8988T (cell line): ENCODE data around the gene FOLH1.
"Not testable (repeated sequence)": the region's sequence is repeated elsewhere in the genome, so short reads cannot be mapped to it uniquely, and the experiment has no call there.

Experiments
- DNase-seq: peaks from one replicate; pipeline ENCODE4 v3.0.0; 2011

Gene FOLH1

GRCh38 chr11:49208006-49208721 is at the start of gene FOLH1:
FOLH1 (minus strand) TSS chr11:49208602; CDS start chr11:49208409, 193 bp downstream.
- DNase-seq: no peak

GRCh38 chr11:49255148-49255547 is 46.7 kb upstream of the FOLH1 start:
- DNase-seq: not testable (repeated sequence)

GRCh38 chr11:49251212-49251611 is 42.8 kb upstream of the FOLH1 start:
- DNase-seq: not testable (repeated sequence)

GRCh38 chr11:49250398-49251115 is 42.2 kb upstream of the FOLH1 start:
- not testable (repeated sequence) for DNase-seq

- not testable (repeated sequence) for DNase-seq
These were observed 41.0 kb upstream of the FOLH1 start for GRCh38 chr11:49249363-49249762.

- not testable (repeated sequence) for DNase-seq
These were observed 25.3 kb upstream of the FOLH1 start for GRCh38 chr11:49233685-49234084.

- DNase-seq: not testable (repeated sequence)
These were observed 24.6 kb upstream of the FOLH1 start for GRCh38 chr11:49233019-49233418.

GRCh38 chr11:49231725-49232124 is 23.3 kb upstream of the FOLH1 start:
- not testable (repeated sequence) for DNase-seq

- DNase-seq: not testable (repeated sequence)
These were observed 22.1 kb upstream of the FOLH1 start for GRCh38 chr11:49230534-49230933.

GRCh38 chr11:49230001-49230400 is 21.6 kb upstream of the FOLH1 start:
- DNase-seq: not testable (repeated sequence)

- DNase-seq: not testable (repeated sequence)
These were observed 20.7 kb upstream of the FOLH1 start for GRCh38 chr11:49229136-49229535.

- DNase-seq: not testable (repeated sequence)
These were observed 16.9 kb upstream of the FOLH1 start for GRCh38 chr11:49225255-49225785.

GRCh38 chr11:49221112-49221511 is 12.7 kb upstream of the FOLH1 start:
- no peak for DNase-seq

- DNase-seq: no peak
These were observed 4.7 kb upstream of the FOLH1 start for GRCh38 chr11:49213026-49213560.

- not testable (repeated sequence) for DNase-seq
These were observed 1.4 kb downstream of the FOLH1 start for GRCh38 chr11:49206999-49207398.

GRCh38 chr11:49202287-49202976 is 6.0 kb downstream of the FOLH1 start:
- no peak for DNase-seq

- not testable (repeated sequence) for DNase-seq
These were observed 11.6 kb downstream of the FOLH1 start for GRCh38 chr11:49196775-49197174.

GRCh38 chr11:49196002-49196401 is 12.4 kb downstream of the FOLH1 start:
- DNase-seq: not testable (repeated sequence)

GRCh38 chr11:49190287-49190686 is 18.1 kb downstream of the FOLH1 start:
- not testable (repeated sequence) for DNase-seq

- not testable (repeated sequence) for DNase-seq
These were observed 22.2 kb downstream of the FOLH1 start for GRCh38 chr11:49186225-49186624.

GRCh38 chr11:49185597-49185996 is 22.8 kb downstream of the FOLH1 start:
- not testable (repeated sequence) for DNase-seq

- DNase-seq: not testable (repeated sequence)
These were observed 23.6 kb downstream of the FOLH1 start for GRCh38 chr11:49184756-49185155.

- not testable (repeated sequence) for DNase-seq
These were observed 30.5 kb downstream of the FOLH1 start for GRCh38 chr11:49177936-49178335.
